ENCODE data around the gene VPS37B. TPM values are rescaled to one million over a fixed set of nuclear protein-coding genes. Genes with fewer than 3 reads are reported as not detected.

Gene VPS37B
- total and polyA plus RNA-seq, 12 donors, result 11.0 to 52.4 (median 28.0) TPM

DNA sequence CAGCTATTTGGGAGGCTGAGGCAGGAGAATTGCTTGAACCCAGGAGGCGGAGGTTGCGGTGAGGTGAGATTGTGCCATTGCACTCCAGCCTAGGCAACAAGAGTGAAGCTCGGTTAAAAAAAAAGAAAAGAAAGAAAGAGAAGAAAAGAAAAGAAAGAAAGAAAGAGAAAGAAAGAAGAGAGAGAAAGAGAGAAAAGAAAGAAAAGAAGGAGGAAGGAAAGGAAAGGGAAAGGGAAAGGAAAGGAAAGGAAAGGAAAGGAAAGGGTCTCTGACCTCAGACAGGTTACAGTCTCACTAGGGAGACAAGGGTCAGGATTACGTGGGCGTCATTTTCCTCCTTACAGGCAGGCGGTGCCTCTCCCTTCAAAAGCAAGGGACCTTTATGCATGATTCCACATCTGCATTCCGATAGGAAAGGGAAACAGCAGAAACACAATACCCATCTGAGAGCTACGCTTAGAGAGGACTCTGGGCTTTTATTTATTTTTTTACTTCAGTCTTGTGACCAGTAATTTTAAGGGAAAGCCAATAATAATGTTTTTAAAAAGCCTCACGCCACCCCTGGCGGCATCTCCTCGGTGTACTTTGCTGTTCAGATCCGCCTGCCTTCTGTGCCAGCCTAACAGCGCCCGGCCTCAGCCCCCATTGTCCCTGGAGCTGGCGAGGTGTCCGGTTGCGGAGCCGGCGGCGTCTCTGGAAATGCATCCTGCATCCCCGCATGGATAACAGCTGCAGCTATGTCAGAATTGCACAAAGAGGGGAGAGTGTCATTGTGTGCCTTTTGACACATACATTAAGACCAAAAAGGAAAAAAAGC is 61.6 kb downstream of the VPS37B start:
- Histone ChIP-seq H3K27ac (peak overlapping the region; percentile 19 to 94 (median 72)), H3K4me3 (peak overlapping the region in 2 of 4 donors; percentile 11 to 91), H3K4me1 (replicated peaks in 1 of 2) (peaks cover 11 to 13% of the 10 kb centered on the region in 2 donors), H3K9me3 (replicated peaks in 1 of 3) (no peaks in the 10 kb centered on the region), H3K36me3 (replicated peaks in 1 of 2) (no peaks in the 10 kb centered on the region), H3K27me3 (no peaks in the 10 kb centered on the region)
- 15 to 27% (median 15%) methylated on average over 11 to 21 of the region's 21 CpGs for WGBS, 4 donors
- peak; percentile 58 to 82 (median 71) for DNase-seq
- TF ChIP-seq, protein P1, sequence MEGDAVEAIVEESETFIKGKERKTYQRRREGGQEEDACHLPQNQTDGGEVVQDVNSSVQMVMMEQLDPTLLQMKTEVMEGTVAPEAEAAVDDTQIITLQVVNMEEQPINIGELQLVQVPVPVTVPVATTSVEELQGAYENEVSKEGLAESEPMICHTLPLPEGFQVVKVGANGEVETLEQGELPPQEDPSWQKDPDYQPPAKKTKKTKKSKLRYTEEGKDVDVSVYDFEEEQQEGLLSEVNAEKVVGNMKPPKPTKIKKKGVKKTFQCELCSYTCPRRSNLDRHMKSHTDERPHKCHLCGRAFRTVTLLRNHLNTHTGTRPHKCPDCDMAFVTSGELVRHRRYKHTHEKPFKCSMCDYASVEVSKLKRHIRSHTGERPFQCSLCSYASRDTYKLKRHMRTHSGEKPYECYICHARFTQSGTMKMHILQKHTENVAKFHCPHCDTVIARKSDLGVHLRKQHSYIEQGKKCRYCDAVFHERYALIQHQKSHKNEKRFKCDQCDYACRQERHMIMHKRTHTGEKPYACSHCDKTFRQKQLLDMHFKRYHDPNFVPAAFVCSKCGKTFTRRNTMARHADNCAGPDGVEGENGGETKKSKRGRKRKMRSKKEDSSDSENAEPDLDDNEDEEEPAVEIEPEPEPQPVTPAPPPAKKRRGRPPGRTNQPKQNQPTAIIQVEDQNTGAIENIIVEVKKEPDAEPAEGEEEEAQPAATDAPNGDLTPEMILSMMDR (IDR thresholded peaks at IDR 0.05), result peak in 3 of 6 experiments; percentile 8 to 34 (median 12)
- peak in 1 of 2 donors; percentile 77 for TF ChIP-seq POLR2A (IDR thresholded peaks at IDR 0.05)
- intact Hi-C loops (cut with DNase I), result no loop called here

DNA sequence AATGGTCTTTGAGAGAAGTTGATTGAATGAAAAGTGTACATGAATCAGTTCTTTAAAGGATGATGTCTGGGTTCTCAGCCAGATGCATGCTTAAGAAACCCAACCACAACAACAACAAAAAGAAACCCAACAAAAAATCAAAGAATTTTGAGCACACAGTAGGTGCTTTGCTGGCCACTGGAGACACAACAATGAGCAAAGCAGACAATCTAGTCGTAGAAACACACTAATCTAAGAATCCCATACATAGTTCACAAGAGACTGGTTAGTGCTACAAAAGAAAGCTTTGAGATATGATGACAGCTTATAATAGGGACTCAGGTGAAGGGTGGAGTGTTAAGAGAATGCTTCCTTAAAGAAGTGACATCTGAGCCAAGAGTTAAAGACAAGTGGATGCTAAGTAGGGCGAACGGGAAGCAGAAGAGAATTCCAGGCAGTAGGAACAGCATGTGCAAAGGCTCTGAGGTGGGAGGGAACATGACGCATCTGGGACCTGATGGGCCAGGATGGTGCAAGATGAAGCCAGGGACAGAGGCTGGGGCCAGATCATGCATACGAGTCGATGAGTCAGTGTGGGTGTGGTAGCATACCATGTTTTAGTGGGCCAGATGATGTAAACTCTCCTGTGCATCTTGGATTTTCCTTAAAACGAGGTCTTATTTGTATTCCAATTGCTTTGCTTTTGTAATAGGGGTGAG is 65.3 kb downstream of the VPS37B start:
- intact Hi-C loops (cut with DNase I), result no loop called here
- peaks cover 0 to 14% of the 10 kb centered on the region in 2 donors for H3K4me1 ChIP-seq (replicated peaks in 1 of 2)
- H3K9me3 ChIP-seq (replicated peaks in 1 of 3), result no peaks in the 10 kb centered on the region
- no peak for DNase-seq
- H3K27ac ChIP-seq, result no peak overlapping the region
- WGBS, 4 donors, result 72 to 82% (median 76%) methylated on average over 7 of the region's 7 CpGs
- no peaks in the 10 kb centered on the region for H3K27me3 ChIP-seq
- H3K36me3 ChIP-seq (replicated peaks in 1 of 2), result no peaks in the 10 kb centered on the region
- H3K4me3 ChIP-seq, result no peak overlapping the region
- TF ChIP-seq POLR2A (IDR thresholded peaks at IDR 0.05), result no peak
- TF ChIP-seq, protein P1 (IDR thresholded peaks at IDR 0.05), result no peak

DNA sequence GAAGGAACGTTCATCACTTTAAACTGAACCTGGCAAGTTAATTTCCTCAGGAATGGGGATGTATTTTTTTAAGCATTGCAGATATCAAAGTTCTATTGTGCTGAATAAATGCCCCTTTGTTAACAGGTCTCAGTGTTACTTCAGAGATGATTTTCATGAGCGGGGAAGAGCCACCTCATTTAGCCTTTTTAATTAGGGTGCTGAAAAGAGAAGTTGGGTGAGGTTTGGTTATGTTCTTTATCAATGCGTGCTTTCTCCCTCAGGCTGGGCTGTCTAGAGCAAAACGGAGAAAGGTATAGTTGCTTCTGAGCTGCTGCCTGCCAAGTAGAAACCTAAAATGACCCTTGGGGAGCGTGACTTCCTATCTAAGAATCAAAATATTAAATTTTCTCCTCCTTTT is 68.7 kb downstream of the VPS37B start:
- Histone ChIP-seq H3K4me3 (no peak overlapping the region), H3K27ac (no peak overlapping the region), H3K36me3 (replicated peaks in 1 of 2) (no peaks in the 10 kb centered on the region), H3K27me3 (no peaks in the 10 kb centered on the region), H3K4me1 (replicated peaks in 1 of 2) (peaks cover 0 to 10% of the 10 kb centered on the region in 2 donors), H3K9me3 (replicated peaks in 1 of 3) (no peaks in the 10 kb centered on the region)
- intact Hi-C loops (cut with DNase I), result no loop called here
- no peak for TF ChIP-seq POLR2A (IDR thresholded peaks at IDR 0.05)
- TF ChIP-seq, protein P1 (IDR thresholded peaks at IDR 0.05), result no peak
- DNase-seq, result no peak
- WGBS, 4 donors, result 55 to 67% (median 59%) methylated on average over 5 of the region's 5 CpGs
